ENCODE results near the gene AP1S2.

AP1S2 gene

DNA sequence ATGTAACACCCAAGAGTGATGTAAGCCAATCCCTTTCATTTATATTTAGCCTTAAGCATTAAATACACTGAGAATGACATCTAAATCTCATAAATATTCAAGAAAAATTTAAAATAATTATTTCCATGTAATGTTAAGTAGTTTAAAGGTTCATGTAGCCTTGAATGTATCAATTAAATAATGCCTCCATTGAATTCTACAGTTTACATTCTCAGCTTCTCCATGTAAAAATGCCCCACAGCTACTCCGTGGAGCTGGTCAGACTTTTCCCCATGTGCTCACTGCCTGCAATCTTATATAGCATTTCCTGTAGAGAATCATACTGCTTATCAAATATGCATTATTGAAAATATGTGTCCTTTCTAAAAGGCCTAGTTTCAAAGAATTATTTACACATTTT lies 25.4 kb downstream of the AP1S2 start:
- peaks cover 3% of the 10 kb centered on the region; the same call in 1 of the 2 replicates for H3K36me3 ChIP-seq (ENCODE audit: low read length)
- peaks cover 12% of the 10 kb centered on the region; the same call in 1 of the 2 replicates for H3F3A ChIP-seq (ENCODE audit: insufficient read depth)
- H3K27me3 ChIP-seq (ENCODE audit: low read length), result no peaks in the 10 kb centered on the region
- H3K79me2 ChIP-seq (ENCODE audit: insufficient read depth, low read length), result no peaks in the 10 kb centered on the region
- H3K9me3 ChIP-seq (ENCODE audit: insufficient read depth, low read length), result no peaks in the 10 kb centered on the region
- H3K4me2 ChIP-seq (ENCODE audit: low read depth, low read length, poor library complexity, severe bottlenecking), result no peak overlapping the region
- H3K4me3 ChIP-seq (ENCODE audit: insufficient read depth, low read length, poor library complexity, severe bottlenecking), result no peak overlapping the region
- no peaks in the 10 kb centered on the region for H3K9me2 ChIP-seq (replicated peaks; ENCODE audit: insufficient read depth, low read length)
- H3K9ac ChIP-seq (ENCODE audit: low read length), result no peak overlapping the region
- H3K27ac ChIP-seq (ENCODE audit: low read depth, low read length), result no peak overlapping the region
- TF ChIP-seq, protein P1, sequence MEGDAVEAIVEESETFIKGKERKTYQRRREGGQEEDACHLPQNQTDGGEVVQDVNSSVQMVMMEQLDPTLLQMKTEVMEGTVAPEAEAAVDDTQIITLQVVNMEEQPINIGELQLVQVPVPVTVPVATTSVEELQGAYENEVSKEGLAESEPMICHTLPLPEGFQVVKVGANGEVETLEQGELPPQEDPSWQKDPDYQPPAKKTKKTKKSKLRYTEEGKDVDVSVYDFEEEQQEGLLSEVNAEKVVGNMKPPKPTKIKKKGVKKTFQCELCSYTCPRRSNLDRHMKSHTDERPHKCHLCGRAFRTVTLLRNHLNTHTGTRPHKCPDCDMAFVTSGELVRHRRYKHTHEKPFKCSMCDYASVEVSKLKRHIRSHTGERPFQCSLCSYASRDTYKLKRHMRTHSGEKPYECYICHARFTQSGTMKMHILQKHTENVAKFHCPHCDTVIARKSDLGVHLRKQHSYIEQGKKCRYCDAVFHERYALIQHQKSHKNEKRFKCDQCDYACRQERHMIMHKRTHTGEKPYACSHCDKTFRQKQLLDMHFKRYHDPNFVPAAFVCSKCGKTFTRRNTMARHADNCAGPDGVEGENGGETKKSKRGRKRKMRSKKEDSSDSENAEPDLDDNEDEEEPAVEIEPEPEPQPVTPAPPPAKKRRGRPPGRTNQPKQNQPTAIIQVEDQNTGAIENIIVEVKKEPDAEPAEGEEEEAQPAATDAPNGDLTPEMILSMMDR (IDR thresholded peaks at IDR 0.05; ENCODE audit: insufficient read depth, low read length, poor library complexity, severe bottlenecking), result no peak
- no peak for TF ChIP-seq EZH2phosphoT487 (conservative IDR thresholded peaks at IDR 0.05; ENCODE audit: low read length)
- no peak overlapping the region for H2AFZ ChIP-seq (ENCODE audit: low read depth, low read length, severe bottlenecking)
- no peaks in the 10 kb centered on the region for H4K20me1 ChIP-seq (ENCODE audit: low read depth, low read length)

DNA sequence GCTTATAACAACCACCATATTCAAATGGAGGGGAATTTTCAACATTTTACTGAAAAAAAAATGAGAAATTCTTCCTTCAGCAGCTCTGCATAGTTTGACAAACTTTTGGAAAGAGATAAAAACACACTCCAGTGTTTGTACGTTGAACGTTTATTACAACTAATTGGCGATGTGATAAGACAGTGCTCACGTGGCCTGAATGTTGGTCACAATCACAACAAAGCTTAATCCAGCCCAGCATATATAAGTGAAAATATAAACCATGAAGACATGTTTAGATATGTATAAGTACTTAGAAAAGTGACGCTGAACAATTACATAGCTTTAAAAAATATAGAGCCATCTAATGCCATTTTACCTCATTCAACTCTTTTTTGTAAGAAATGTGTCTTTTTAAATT lies 28.7 kb downstream of the AP1S2 start:
- H3K9me2 ChIP-seq (replicated peaks; ENCODE audit: insufficient read depth, low read length), result no peaks in the 10 kb centered on the region
- H3K79me2 ChIP-seq (ENCODE audit: insufficient read depth, low read length), result no peaks in the 10 kb centered on the region
- no peak for TF ChIP-seq EZH2phosphoT487 (conservative IDR thresholded peaks at IDR 0.05; ENCODE audit: low read length)
- H3K27ac ChIP-seq (ENCODE audit: low read depth, low read length), result no peak overlapping the region
- no peak overlapping the region for H3K4me2 ChIP-seq (ENCODE audit: low read depth, low read length, poor library complexity, severe bottlenecking)
- H4K20me1 ChIP-seq (ENCODE audit: low read depth, low read length), result no peaks in the 10 kb centered on the region
- H3K27me3 ChIP-seq (ENCODE audit: low read length), result no peaks in the 10 kb centered on the region
- H3F3A ChIP-seq (ENCODE audit: insufficient read depth), result peaks cover 12% of the 10 kb centered on the region; the same call in 1 of the 2 replicates
- H2AFZ ChIP-seq (ENCODE audit: low read depth, low read length, severe bottlenecking), result no peak overlapping the region
- H3K36me3 ChIP-seq (ENCODE audit: low read length), result peaks cover 3% of the 10 kb centered on the region; the same call in 1 of the 2 replicates
- no peak overlapping the region for H3K4me3 ChIP-seq (ENCODE audit: insufficient read depth, low read length, poor library complexity, severe bottlenecking)
- H3K9ac ChIP-seq (ENCODE audit: low read length), result no peak overlapping the region
- no peaks in the 10 kb centered on the region for H3K9me3 ChIP-seq (ENCODE audit: insufficient read depth, low read length)

DNA sequence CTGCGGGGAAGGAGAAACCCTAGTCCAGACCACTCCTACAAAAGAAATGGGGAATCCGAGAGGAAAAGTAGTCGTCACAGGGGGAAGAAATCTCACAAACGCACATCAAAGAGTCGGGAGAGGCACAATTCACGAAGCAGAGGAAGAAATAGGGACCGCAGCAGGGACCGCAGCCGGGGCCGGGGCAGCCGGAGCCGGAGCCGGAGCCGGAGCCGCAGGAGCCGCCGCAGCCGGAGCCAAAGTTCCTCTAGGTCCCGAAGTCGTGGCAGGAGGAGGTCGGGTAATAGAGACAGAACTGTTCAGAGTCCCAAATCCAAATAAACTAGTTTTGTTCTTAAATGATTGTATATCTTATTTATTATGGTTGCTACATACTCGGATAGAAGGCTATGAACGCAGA lies 31.7 kb downstream of the AP1S2 start:
- H3K9me2 ChIP-seq (replicated peaks; ENCODE audit: insufficient read depth, low read length), result no peaks in the 10 kb centered on the region
- H3F3A ChIP-seq (ENCODE audit: insufficient read depth), result peaks cover 12% of the 10 kb centered on the region; the same call in 1 of the 2 replicates
- no peak overlapping the region for H3K9ac ChIP-seq (ENCODE audit: low read length)
- H3K9me3 ChIP-seq (ENCODE audit: insufficient read depth, low read length), result no peaks in the 10 kb centered on the region
- no peaks in the 10 kb centered on the region for H3K27me3 ChIP-seq (ENCODE audit: low read length)
- no peaks in the 10 kb centered on the region for H4K20me1 ChIP-seq (ENCODE audit: low read depth, low read length)
- TF ChIP-seq, protein P1 (IDR thresholded peaks at IDR 0.05; ENCODE audit: insufficient read depth, low read length, poor library complexity, severe bottlenecking), result no peak
- TF ChIP-seq EZH2phosphoT487 (conservative IDR thresholded peaks at IDR 0.05; ENCODE audit: low read length), result no peak
- no peak overlapping the region for H3K27ac ChIP-seq (ENCODE audit: low read depth, low read length)
- H3K4me3 ChIP-seq (ENCODE audit: insufficient read depth, low read length, poor library complexity, severe bottlenecking), result no peak overlapping the region
- H3K4me2 ChIP-seq (ENCODE audit: low read depth, low read length, poor library complexity, severe bottlenecking), result no peak overlapping the region
- H2AFZ ChIP-seq (ENCODE audit: low read depth, low read length, severe bottlenecking), result no peak overlapping the region
- no peaks in the 10 kb centered on the region for H3K79me2 ChIP-seq (ENCODE audit: insufficient read depth, low read length)
- H3K36me3 ChIP-seq (ENCODE audit: low read length), result no peaks in the 10 kb centered on the region

DNA sequence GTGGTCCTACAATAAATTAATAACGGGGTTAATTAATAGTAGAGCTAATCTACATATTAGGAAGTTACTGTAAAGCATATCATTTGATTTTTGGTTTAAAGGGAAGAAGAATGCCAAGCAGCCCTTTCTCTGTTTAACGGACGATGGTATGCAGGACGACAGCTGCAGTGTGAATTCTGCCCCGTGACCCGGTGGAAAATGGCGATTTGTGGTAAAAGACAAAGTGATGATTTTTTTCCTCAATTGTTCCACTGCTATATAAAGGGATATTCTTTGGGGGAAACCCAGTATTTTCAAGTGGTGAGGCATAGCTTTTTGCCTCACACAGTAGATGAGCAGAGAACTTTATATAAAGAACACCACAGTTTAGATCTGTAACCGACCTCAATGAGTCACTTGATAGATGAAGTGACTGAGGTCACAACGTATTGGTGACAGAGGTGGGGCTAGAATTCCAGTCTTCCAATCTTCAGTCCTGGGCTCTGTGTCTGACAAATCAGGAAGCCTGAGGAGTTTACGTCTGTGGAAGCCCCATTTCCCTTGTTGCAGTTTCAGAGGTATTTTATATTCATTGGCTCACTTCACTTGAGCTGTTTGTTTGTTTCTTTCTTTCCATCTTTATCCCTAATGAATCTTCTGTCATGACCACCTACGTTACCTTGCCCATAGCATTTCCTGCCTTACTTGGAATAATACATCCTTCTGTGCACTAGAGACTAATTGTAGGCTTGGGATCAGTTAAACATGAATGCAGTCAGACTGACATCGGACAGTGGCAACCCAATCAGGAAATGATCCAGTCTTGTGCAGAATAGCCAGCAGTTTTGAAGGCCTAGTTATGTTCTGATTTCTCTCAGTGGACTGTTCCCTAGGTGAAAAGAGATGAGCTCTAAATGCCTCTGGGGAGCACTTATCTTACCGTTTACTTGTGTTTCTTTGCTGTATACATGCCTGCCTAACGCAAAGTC lies 34.2 kb downstream of the AP1S2 start:
- peaks cover 10% of the 10 kb centered on the region; the same call in 1 of the 2 replicates for H3K36me3 ChIP-seq (ENCODE audit: low read length)

More for the DNA sequence above, 34.2 kb downstream of the AP1S2 start:
- Histone ChIP-seq H2AFZ (ENCODE audit: low read depth, low read length, severe bottlenecking) (no peak overlapping the region), H4K20me1 (ENCODE audit: low read depth, low read length) (no peaks in the 10 kb centered on the region), H3K27ac (ENCODE audit: low read depth, low read length) (no peak overlapping the region), H3F3A (ENCODE audit: insufficient read depth) (peaks cover 2% of the 10 kb centered on the region; the same call in 1 of the 2 replicates), H3K9ac (ENCODE audit: low read length) (no peak overlapping the region), H3K9me3 (ENCODE audit: insufficient read depth, low read length) (no peaks in the 10 kb centered on the region), H3K4me3 (ENCODE audit: insufficient read depth, low read length, poor library complexity, severe bottlenecking) (no peak overlapping the region), H3K9me2 (replicated peaks; ENCODE audit: insufficient read depth, low read length) (no peaks in the 10 kb centered on the region), H3K79me2 (ENCODE audit: insufficient read depth, low read length) (no peaks in the 10 kb centered on the region), H3K27me3 (ENCODE audit: low read length) (no peaks in the 10 kb centered on the region), H3K4me2 (ENCODE audit: low read depth, low read length, poor library complexity, severe bottlenecking) (no peak overlapping the region)
- TF ChIP-seq EZH2phosphoT487 (conservative IDR thresholded peaks at IDR 0.05; ENCODE audit: low read length), result no peak
- TF ChIP-seq, protein P1 (IDR thresholded peaks at IDR 0.05; ENCODE audit: insufficient read depth, low read length, poor library complexity, severe bottlenecking), result no peak
